HG03139 (cell line): ENCODE results near the gene LHFPL2.

Experiments
- ATAC-seq: cut with Tn5 transposase; IDR thresholded peaks from one replicate; pipeline ENCODE4 v1.9.1; 2021; ENCODE audit not compliant: unreplicated experiment

LHFPL2 gene

GRCh38 chr5:78505860-78506259 lies 142.7 kb downstream of the LHFPL2 start:
- ATAC-seq = no peak

- no peak for ATAC-seq
Measured at GRCh38 chr5:78504704-78505677, 143.6 kb downstream of the LHFPL2 start.

GRCh38 chr5:78503958-78504653 lies 144.5 kb downstream of the LHFPL2 start:
- no peak for ATAC-seq

- ATAC-seq = no peak
Measured at GRCh38 chr5:78501411-78502352, 146.9 kb downstream of the LHFPL2 start.

- ATAC-seq = no peak
Measured at GRCh38 chr5:78500871-78501270, 147.7 kb downstream of the LHFPL2 start.

GRCh38 chr5:78500028-78500427 lies 148.5 kb downstream of the LHFPL2 start:
- no peak for ATAC-seq

GRCh38 chr5:78499485-78499884 lies 149.1 kb downstream of the LHFPL2 start:
- ATAC-seq = no peak

GRCh38 chr5:78497573-78498533 lies 150.7 kb downstream of the LHFPL2 start:
- peak; percentile 58 for ATAC-seq

- no peak for ATAC-seq
Measured at GRCh38 chr5:78496373-78496772, 152.2 kb downstream of the LHFPL2 start.

GRCh38 chr5:78495800-78496199 lies 152.8 kb downstream of the LHFPL2 start:
- ATAC-seq = no peak

- no peak for ATAC-seq
Measured at GRCh38 chr5:78492650-78493049, 155.9 kb downstream of the LHFPL2 start.

GRCh38 chr5:78492224-78492623 lies 156.3 kb downstream of the LHFPL2 start:
- ATAC-seq = no peak

- ATAC-seq = no peak
Measured at GRCh38 chr5:78490709-78491485, 157.7 kb downstream of the LHFPL2 start.

GRCh38 chr5:78487846-78488245 lies 160.7 kb downstream of the LHFPL2 start:
- no peak for ATAC-seq

- ATAC-seq = no peak
Measured at GRCh38 chr5:78486218-78486617, 162.4 kb downstream of the LHFPL2 start.

- ATAC-seq = peak; percentile 89
Measured at GRCh38 chr5:78483809-78484521, 164.6 kb downstream of the LHFPL2 start.

- ATAC-seq = no peak
Measured at GRCh38 chr5:78482948-78483347, 165.6 kb downstream of the LHFPL2 start.

GRCh38 chr5:78476795-78477194 lies 171.8 kb downstream of the LHFPL2 start:
- no peak for ATAC-seq
